Measurements from ENCODE around the gene ORAI3. TPM values are rescaled to one million over a fixed set of nuclear protein-coding genes. Genes with fewer than 3 reads are reported as not detected.

Gene ORAI3
- polyA plus RNA-seq, 1 experiment, result 37.1 TPM

GRCh38 chr16:30966033-30966619, 17.3 kb downstream of the ORAI3 start:
- Histone ChIP-seq H3K4me3 (ENCODE audit: low read depth, low read length) (no peak overlapping the region), H3K36me3 (ENCODE audit: control insufficient read depth, insufficient read depth, low read length) (peaks cover 44% of the 10 kb centered on the region), H3K27me3 (ENCODE audit: control insufficient read depth, insufficient read depth, low read length) (no peaks in the 10 kb centered on the region)
- TF ChIP-seq CTCF (IDR thresholded peaks at IDR 0.05; ENCODE audit: insufficient read depth, low read depth, low read length), result no peak
- no peak for DNase-seq (ENCODE audit: low read depth)
- ChIA-PET POLR2A (no interaction called here), CTCF (interaction anchor here (0.6 kb wide), 1 partner anchor 84 kb away, joined by 3 read pairs; no protein-coding TSS in a partner anchor)

- Histone ChIP-seq H3K4me3 (ENCODE audit: low read depth, low read length) (no peak overlapping the region), H3K36me3 (ENCODE audit: control insufficient read depth, insufficient read depth, low read length) (peaks cover 45% of the 10 kb centered on the region), H3K27me3 (ENCODE audit: control insufficient read depth, insufficient read depth, low read length) (no peaks in the 10 kb centered on the region)
- ChIA-PET CTCF (interaction anchor here (1.3 kb wide), 1 partner anchor 15 kb away, joined by 3 read pairs; no protein-coding TSS in a partner anchor), POLR2A (no interaction called here)
- DNase-seq (ENCODE audit: low read depth), result no peak
- TF ChIP-seq CTCF (IDR thresholded peaks at IDR 0.05; ENCODE audit: insufficient read depth, low read depth, low read length), result no peak
Measured at GRCh38 chr16:30967795-30968194, 18.9 kb downstream of the ORAI3 start.

- TF ChIP-seq CTCF (IDR thresholded peaks at IDR 0.05; ENCODE audit: insufficient read depth, low read depth, low read length), result no peak
- Histone ChIP-seq H3K4me3 (ENCODE audit: low read depth, low read length) (no peak overlapping the region), H3K27me3 (ENCODE audit: control insufficient read depth, insufficient read depth, low read length) (no peaks in the 10 kb centered on the region), H3K36me3 (ENCODE audit: control insufficient read depth, insufficient read depth, low read length) (peaks cover 49% of the 10 kb centered on the region)
- POLR2A ChIA-PET, result no interaction called here
- CTCF ChIA-PET, result no interaction called here
- no peak for DNase-seq (ENCODE audit: low read depth)
Measured at GRCh38 chr16:30969246-30969842, 20.5 kb downstream of the ORAI3 start.

GRCh38 chr16:30971298-30971697, 22.4 kb downstream of the ORAI3 start:
- no peak for TF ChIP-seq CTCF (IDR thresholded peaks at IDR 0.05; ENCODE audit: insufficient read depth, low read depth, low read length)
- H3K27me3 ChIP-seq (ENCODE audit: control insufficient read depth, insufficient read depth, low read length), result no peaks in the 10 kb centered on the region
- no peak overlapping the region for H3K4me3 ChIP-seq (ENCODE audit: low read depth, low read length)
- ChIA-PET POLR2A (no interaction called here), CTCF (interaction anchor here (1.2 to 1.3 kb wide), 2 partner anchors 14 to 132 kb away, joined by 3 to 4 read pairs; partner anchors contain the start of gene HSD3B7)
- peaks cover 45% of the 10 kb centered on the region for H3K36me3 ChIP-seq (ENCODE audit: control insufficient read depth, insufficient read depth, low read length)
- no peak for DNase-seq (ENCODE audit: low read depth)

- no peaks in the 10 kb centered on the region for H3K27me3 ChIP-seq (ENCODE audit: control insufficient read depth, insufficient read depth, low read length)
- DNase-seq (ENCODE audit: low read depth), result no peak
- CTCF ChIA-PET, result interaction anchor here (0.9 to 1.2 kb wide), 2 partner anchors 19 to 130 kb away, joined by 3 to 4 read pairs; no protein-coding TSS in a partner anchor
- H3K4me3 ChIP-seq (ENCODE audit: low read depth, low read length), result no peak overlapping the region
- peaks cover 46% of the 10 kb centered on the region for H3K36me3 ChIP-seq (ENCODE audit: control insufficient read depth, insufficient read depth, low read length)
- POLR2A ChIA-PET, result no interaction called here
- no peak for TF ChIP-seq CTCF (IDR thresholded peaks at IDR 0.05; ENCODE audit: insufficient read depth, low read depth, low read length)
Measured at GRCh38 chr16:30972872-30973271, 24.0 kb downstream of the ORAI3 start.

Measured in BJ (cell line).